Fibroblast of lung (primary cell): ENCODE data around the gene VAMP1.
"Not testable (repeated sequence)": the region's sequence is repeated elsewhere in the genome, so short reads cannot be mapped to it uniquely, and the experiment has no call there.

ENCODE experiments used
- EZH2 ChIP-seq: IDR thresholded peaks from 2 replicates; pipeline ENCODE4 v1.5.1; 2012; ENCODE audit warnings: low read length, control low read depth, mild to moderate bottlenecking; ENCODE audit errors: missing control alignments
- TF ChIP-seq, protein P1 (sequence below), 2 donors: IDR thresholded peaks in 1 of 2; conservative IDR thresholded peaks in 1 of 2; 1 replicate in 1 of 2; 2 replicates in 1 of 2; pipeline ENCODE4 v1.5.1; 2011 to 2012; ENCODE audit warnings: low read length in 2 of 2, control low read depth in 1 of 2, inconsistent platforms in 1 of 2, low read depth in 1 of 2, mild to moderate bottlenecking in 1 of 2

GRCh38 chr12:6466751-6467150 lies 3.7 kb downstream of the VAMP1 start:
- TF ChIP-seq, protein P1, sequence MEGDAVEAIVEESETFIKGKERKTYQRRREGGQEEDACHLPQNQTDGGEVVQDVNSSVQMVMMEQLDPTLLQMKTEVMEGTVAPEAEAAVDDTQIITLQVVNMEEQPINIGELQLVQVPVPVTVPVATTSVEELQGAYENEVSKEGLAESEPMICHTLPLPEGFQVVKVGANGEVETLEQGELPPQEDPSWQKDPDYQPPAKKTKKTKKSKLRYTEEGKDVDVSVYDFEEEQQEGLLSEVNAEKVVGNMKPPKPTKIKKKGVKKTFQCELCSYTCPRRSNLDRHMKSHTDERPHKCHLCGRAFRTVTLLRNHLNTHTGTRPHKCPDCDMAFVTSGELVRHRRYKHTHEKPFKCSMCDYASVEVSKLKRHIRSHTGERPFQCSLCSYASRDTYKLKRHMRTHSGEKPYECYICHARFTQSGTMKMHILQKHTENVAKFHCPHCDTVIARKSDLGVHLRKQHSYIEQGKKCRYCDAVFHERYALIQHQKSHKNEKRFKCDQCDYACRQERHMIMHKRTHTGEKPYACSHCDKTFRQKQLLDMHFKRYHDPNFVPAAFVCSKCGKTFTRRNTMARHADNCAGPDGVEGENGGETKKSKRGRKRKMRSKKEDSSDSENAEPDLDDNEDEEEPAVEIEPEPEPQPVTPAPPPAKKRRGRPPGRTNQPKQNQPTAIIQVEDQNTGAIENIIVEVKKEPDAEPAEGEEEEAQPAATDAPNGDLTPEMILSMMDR (conservative IDR thresholded peaks at IDR 0.05 in 1 of 2, IDR thresholded peaks at IDR 0.05 in 1 of 2; ENCODE audit: low read depth in 1 of 2, low read length in 2 of 2): not testable (repeated sequence)
- TF ChIP-seq EZH2: not testable (repeated sequence)
